Inflammatory macrophage treated with lipopolysaccharide for 1 hour (primary cell): ENCODE measurements around the gene ERG28.
"Not testable (repeated sequence)": the region's sequence is repeated elsewhere in the genome, so short reads cannot be mapped to it uniquely, and the experiment has no call there.

Experiments used
- DNase-seq, 2 donors: peaks; one replicate each; pipeline ENCODE4 v3.0.0-alpha.2; 2020 to 2022

Gene ERG28

DNA sequence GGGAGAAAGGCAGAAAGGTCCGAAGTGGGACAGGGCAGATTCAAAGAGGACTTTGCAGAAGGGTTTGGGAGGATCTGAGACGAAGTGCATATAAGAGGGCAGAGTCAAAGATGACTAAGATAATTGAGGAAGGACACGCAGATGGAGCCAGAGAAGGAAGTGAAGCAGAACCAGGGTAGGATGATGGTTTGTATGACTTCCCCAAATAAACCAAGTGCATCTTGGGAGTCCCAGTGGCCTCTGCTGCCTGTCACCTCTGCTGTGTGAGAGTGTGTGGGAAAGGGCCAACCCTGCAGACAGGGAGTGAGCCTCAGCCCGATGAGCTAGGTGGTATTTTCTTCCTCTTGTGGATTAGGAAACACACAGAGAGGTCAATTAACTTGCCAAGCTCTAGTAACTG, 45.5 kb downstream of the ERG28 start:
- DNase-seq, result peak; percentile 88 to 96

DNA sequence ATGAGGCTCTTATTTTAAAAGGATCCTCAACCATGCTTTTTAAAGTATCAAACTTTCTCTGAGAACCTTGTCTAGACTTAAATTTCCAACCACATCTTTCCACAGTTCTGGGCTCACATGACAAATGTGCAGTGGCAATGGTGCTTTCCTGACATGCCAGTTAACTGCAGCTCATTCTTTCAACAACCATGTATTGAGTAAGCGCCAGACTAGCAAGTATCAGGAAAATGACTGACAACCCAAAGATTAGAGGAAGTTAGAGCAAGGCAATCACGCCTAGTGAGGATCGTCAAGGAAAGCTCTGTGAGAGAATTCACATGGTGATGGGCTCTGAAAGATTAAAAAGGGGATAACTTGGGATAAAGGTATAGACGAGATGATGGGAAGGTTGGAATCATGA, 46.5 kb downstream of the ERG28 start:
- peak; percentile 83 to 98 for DNase-seq

DNA sequence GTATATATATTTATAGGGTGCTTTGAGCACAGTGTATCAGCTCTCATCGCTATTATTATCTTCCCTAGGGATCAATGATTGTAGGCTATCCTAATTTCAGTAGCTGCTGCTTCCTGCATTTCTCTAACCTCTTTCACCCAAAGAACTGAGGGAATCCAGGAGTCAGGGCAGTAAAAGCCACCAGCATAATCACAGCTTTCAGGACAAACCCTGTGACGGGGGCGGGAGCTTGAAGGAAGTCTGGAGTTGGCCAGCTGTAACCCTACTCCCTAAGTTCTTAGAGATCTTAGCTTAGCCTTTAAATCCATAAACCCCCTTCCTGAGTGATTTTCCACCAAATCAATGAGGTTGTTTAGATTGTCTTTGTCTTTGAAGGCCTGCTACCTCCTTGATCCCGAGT, 48.5 kb downstream of the ERG28 start:
- no peak for DNase-seq

DNA sequence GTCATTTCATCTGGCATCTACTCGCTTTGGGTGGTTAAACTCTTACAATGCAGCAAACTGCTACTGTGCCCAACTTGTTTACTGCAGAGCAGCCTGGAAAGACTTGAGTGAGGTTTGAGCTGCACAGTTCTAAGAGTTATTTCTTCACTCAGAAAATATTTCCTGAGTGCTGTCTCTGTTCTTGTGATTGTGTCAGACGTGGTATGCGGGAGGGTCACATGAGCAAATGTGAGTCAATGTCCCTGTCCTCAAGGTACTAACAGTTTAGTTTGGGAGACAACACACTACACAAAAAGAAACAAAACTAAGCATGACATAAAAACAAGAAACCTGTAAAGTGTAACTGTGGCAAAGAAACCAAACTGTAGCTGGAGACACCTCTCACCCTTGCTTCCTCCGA, 49.8 kb downstream of the ERG28 start:
- no peak for DNase-seq

DNA sequence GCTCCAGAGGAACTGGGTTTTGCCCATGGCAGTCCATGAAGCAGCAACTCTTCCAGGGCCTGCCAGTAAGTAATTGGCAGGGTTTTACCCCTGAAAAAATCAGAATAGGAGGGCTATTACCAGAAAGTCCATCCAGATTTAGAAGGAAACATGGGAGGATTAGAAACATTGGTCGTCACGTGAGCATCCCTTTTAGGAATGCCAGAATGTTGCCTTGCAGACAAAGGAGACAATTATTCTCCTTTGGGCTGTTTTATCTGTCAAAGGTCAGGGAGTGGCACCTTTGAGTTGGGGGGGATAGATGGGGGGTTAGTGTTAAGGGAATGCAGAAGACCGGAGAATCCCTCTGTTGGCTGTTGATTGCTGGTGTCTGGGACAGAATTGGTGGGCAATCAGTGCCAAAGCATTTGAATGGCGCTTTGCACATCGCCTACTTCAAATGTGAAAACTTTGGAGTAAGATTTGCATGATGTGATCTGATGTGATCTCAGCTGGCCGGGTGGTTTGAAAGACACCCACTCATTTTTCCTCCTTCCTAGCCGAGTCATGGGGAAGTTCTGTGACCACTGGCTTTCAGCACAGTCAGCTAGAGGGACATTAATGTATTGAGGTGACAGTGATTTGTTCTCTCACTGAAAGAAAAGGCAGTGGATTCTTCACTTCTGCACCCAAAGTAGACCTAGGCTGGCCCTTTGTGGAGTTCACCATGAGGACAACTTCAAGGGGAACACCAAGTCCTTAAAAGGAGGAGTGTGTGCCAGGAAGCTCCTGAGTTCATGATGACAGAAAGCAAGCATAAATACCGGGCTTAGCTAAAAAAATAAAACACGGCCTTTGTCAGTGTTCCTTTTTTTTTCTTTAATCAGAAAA, 50.8 kb downstream of the ERG28 start:
- DNase-seq, result peak; percentile 92 to 99

DNA sequence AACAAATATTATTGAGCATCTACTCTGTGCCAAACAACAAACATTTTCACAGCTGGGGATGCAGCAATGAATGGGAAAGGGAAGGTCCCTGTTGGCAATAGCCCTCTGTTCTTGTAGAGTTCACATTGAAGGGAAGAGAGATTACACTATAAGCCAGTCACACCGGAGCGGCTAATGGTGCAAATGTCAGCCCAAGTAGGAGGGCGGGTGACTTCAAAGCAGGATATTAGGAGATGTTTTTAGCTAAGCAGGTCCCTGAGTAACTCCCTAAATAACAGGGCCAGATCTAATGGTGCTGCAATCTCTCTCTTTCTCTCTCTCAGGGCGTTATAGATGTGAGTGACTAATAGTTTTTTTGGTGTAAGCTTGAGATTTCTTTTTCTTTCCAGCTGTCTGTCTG, 51.6 kb downstream of the ERG28 start:
- DNase-seq, result peak in 1 of 2 donors; percentile 69

DNA sequence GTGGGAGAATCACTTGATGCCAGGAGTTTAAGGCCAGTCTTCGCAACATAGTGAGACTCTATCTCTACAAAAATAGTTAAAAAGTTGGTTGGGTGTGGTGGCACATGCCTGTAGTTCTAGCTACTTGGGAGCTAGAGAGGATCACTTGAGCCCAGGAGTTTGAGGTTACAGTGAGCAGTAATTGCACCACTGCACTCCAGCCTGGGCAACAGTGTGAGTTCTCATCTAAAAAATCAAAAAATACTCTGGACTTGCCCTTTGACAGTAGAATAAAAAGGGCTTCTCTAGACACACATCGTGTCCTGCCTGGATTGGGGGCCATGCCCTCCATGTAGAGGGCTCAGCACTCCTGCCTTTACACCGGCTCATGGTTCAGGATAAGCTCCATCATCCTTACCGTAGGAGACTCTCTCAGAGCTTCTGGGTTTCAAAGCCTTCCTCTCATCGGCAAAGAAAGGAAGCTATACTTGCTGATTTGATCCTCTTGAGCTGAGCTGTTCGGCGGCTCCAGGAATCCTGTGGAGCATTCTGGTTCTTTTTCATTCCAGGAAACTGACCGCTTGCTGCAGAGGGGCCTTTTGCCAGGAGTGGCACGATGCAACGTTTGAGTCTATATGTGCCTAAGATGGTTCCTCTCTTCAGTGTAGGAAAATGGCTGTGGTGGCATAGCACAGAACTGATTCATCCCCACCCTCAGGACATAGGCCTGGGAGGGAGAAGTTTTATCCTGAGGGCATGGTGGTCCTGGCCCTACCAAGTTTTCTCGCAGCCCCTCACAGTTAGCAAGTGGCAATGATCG, 52.6 kb downstream of the ERG28 start:
- no peak for DNase-seq

DNA sequence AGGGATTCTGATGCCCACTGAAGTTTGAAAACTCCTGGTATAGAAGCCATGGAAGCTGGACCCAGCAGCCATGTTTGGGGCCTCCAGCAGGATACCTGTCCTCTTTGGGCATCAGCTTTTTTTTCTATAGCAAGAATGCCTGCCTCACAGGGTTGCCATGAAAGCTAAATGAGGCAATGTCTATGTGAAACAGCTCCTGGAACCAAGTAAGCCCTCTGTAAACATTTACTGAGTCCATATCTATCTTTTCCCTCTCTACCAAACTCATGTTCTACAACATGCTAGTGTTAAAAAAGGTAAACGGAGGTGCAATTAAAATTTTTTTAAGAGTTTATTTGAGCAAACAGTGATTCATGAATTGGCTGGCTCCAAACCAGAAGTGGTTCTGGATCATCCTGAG, 53.6 kb downstream of the ERG28 start:
- no peak for DNase-seq

DNA sequence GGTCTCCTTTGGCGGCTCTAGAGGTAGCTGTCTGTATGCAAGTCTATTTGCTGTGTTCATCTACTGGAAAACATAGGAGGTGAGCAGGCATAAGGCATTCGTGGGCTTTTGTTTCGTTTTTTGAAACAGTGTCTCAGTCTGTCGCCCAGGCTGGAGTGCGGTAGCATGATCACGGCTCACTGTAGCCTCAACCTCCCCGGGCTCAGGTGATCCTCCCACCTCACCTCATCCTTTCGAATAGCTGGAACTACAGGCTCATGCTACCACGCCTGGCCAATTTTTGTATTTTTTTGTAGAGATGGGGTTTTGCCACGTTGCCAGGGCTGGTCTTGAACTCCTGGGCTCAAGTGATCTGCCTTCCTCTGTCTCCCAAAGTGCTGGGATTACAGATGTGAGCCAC, 54.8 kb downstream of the ERG28 start:
- DNase-seq, result no peak

DNA sequence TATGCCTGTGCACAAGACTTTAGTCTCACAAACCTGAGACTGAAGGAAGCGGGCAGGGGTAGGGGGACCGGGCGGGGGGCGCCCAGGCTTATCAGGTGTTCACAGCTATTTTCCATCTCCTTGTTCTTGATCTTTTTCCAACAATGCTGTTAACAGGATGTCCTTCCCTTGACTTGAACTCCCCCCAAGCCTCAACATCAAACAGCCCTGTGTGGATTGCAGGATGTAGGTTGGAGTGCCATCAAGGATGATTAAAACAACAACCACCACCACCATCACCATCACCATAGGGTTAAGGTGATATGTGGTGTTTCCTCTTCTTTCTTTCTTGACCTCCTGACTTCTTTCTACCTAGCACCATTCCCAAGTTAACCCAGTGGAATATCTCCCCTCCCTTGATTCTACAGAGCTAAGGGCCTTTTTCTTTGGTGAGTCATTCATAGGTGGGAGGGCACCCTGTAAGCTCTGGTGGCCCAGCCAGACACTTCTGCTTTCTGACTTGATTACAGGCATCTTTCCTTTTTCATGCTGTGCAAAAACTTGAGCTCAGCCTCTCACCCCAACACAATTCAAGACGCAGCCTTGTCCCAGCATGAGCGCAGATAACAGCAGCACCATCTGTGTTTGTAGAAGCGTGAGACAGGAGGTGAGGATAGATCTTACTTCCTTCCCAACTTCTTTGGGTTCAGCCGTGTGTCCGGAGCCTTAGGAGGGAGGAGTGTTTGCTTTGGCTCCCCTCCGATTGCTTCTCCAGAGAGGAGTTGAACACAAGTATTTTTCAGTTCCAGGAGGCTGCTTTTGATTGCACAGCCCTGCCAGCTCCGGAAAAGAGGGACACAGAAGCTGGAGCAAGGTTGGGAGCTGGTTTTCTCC, 55.5 kb downstream of the ERG28 start:
- peak; percentile 82 to 88 for DNase-seq

DNA sequence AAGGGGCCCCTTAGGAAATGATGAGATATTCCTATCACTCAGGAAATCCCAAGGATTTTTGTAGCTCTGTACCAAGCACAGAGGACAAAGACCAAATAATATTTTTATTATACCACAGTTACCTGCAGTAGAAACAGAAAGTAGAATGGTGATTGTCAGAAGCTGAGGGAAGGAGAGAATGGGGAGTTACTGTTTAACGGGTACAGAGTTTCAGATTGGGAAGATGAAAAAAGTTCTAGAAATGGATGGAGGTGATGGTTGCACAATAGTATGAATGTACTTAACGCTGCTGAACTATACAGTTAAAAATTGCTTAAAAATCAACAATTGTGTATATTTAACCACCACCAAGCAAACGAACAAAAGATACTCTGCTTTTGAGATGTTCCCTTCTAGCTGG, 58.2 kb downstream of the ERG28 start:
- DNase-seq, result no peak

DNA sequence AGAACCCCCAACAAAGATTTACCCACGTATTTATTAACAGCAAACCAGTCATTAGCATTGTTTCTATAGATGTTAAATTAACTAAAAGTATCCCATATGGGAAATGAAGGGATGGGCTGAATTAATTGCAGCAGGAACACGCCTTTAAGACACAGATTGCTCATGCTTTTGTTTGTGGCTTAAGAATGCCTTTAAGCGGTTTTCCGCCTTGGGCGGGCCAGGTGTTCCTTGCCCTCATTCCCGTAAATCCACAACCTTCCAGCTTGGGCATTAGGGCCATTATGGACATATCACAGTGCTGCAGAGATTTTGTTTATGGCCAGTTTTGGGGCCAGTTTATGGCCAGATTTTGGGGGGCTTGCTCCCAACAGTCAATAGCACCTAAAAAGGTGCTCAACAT, 59.6 kb downstream of the ERG28 start:
- not testable (repeated sequence) for DNase-seq

DNA sequence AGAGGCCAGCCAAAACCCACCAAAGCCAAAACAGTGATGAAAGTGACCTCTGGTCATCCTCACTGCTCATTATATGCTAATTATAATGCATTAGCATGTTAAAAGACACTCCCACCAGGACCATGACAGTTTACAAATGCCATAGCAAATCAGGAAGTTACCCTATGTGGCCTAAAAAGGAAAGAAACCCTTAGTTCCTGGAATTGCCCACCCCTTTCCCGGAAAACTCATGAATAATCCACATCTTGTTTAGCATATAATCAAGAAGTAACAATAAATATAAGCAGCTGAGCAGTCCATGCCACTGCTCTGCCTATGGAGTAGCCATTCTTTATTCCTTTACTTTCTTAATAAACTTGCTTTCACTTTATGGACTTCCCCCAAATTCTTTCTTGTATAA, 60.6 kb downstream of the ERG28 start:
- DNase-seq, result peak; percentile 74 to 96
